CD14-positive monocyte (primary cell): ENCODE results near the gene CNN3. TPM values are rescaled to one million over a fixed set of nuclear protein-coding genes. Genes with fewer than 3 reads are reported as not detected.

ENCODE experiments used
- DNase-seq, 3 donors: peaks; one replicate each; pipeline ENCODE4 v3.0.0-alpha.2; 2011 to 2022
- H2AFZ ChIP-seq: 2 replicates; pipeline ENCODE4 v1.6.0; 2012; ENCODE audit warnings: mild to moderate bottlenecking, low read depth, low read length, inconsistent platforms; ENCODE audit not compliant: insufficient read depth, poor library complexity, severe bottlenecking
- H3K27ac ChIP-seq, 2 donors: 1 replicate in 1 of 2; 2 replicates in 1 of 2; pipeline ENCODE4 v1.5.1; 2012 to 2013; ENCODE audit warnings: low read length in 2 of 2, control low read depth in 1 of 2, inconsistent platforms in 1 of 2, low read depth in 1 of 2, mild to moderate bottlenecking in 1 of 2
- H3K27me3 ChIP-seq, 2 donors: one replicate each; pipeline versions ENCODE4 v1.6.0 to v1.6.1; 2011 to 2013; ENCODE audit warnings: low read length in 2 of 2; ENCODE audit not compliant: control insufficient read depth in 2 of 2, insufficient read depth in 2 of 2
- H3K36me3 ChIP-seq, 2 donors: replicated peaks in 1 of 2; 1 replicate in 1 of 2; 2 replicates in 1 of 2; pipeline versions ENCODE4 v1.5.1 to v1.6.1; 2012 to 2013; ENCODE audit warnings: low read length in 2 of 2, control low read depth in 1 of 2, inconsistent platforms in 1 of 2, mild to moderate bottlenecking in 1 of 2; ENCODE audit not compliant: insufficient read depth in 2 of 2, control insufficient read depth in 1 of 2
- H3K4me1 ChIP-seq, 2 donors: 1 replicate in 1 of 2; 2 replicates in 1 of 2; pipeline versions ENCODE4 v1.5.1 to v1.6.1; 2012 to 2013; ENCODE audit warnings: low read length in 2 of 2, control low read depth in 1 of 2, inconsistent platforms in 1 of 2, mild to moderate bottlenecking in 1 of 2, moderate library complexity in 1 of 2; ENCODE audit not compliant: insufficient read depth in 2 of 2, control insufficient read depth in 1 of 2
- H3K4me2 ChIP-seq: replicated peaks from 2 replicates; pipeline ENCODE3; 2012; ENCODE audit warnings: low read length, moderate library complexity, mild to moderate bottlenecking; ENCODE audit not compliant: poor library complexity, severe bottlenecking; ENCODE audit errors: extremely low read depth
- H3K4me3 ChIP-seq, 3 experiments: fragments of 200-600 bp in 1 of 3; sonication (generic) in 1 of 3; replicated peaks in 1 of 3; 1 replicate in 2 of 3; 2 replicates in 1 of 3; pipeline ENCODE4 v1.5.1; 2011 to 2013; ENCODE audit warnings: low read length in 3 of 3, mild to moderate bottlenecking in 3 of 3, control low read depth in 2 of 3, low read depth in 2 of 3, inconsistent platforms in 1 of 3, moderate library complexity in 1 of 3
- H3K79me2 ChIP-seq: 2 replicates; pipeline ENCODE4 v1.6.0; 2012; ENCODE audit warnings: mild to moderate bottlenecking, control low read depth, inconsistent platforms, low read length, moderate library complexity; ENCODE audit not compliant: insufficient read depth
- H3K9ac ChIP-seq: 2 replicates; pipeline ENCODE4 v1.6.0; 2017; ENCODE audit warnings: low read length, mild to moderate bottlenecking; ENCODE audit not compliant: insufficient read depth, poor library complexity, severe bottlenecking
- H3K9me3 ChIP-seq, 2 donors: replicated peaks in 1 of 2; 1 replicate in 1 of 2; 2 replicates in 1 of 2; pipeline versions ENCODE4 v1.5.1 to v1.6.1; 2012 to 2013; ENCODE audit warnings: low read length in 2 of 2, control low read depth in 1 of 2; ENCODE audit not compliant: control insufficient read depth in 1 of 2, insufficient read depth in 1 of 2
- H4K20me1 ChIP-seq: 2 replicates; pipeline ENCODE4 v1.6.0; 2012; ENCODE audit warnings: mild to moderate bottlenecking, low read length, control low read depth, moderate library complexity; ENCODE audit not compliant: insufficient read depth
- H3K27ac Mint-ChIP-seq, 7 donors: one replicate each; pipeline ENCODE4 v1.8.0; 2020; ENCODE audit warnings: mild to moderate bottlenecking in 7 of 7, mixed read lengths in 7 of 7, moderate library complexity in 6 of 7, inconsistent platforms in 2 of 7
- H3K27me3 Mint-ChIP-seq, 3 donors: one replicate each; pipeline ENCODE4 v1.8.0; 2021 to 2022; ENCODE audit warnings: low read depth in 3 of 3, mild to moderate bottlenecking in 3 of 3, mixed read lengths in 3 of 3, moderate library complexity in 3 of 3, inconsistent platforms in 1 of 3
- H3K36me3 Mint-ChIP-seq, 2 donors: one replicate each; pipeline ENCODE4 v1.8.0; 2020; ENCODE audit warnings: mixed read lengths in 2 of 2, inconsistent platforms in 1 of 2, mild to moderate bottlenecking in 1 of 2
- H3K4me1 Mint-ChIP-seq: one replicate; pipeline ENCODE4 v1.8.0; 2020; ENCODE audit warnings: mild to moderate bottlenecking, mixed read lengths
- H3K4me3 Mint-ChIP-seq, 2 donors: one replicate each; pipeline ENCODE4 v1.8.0; 2020; ENCODE audit warnings: mild to moderate bottlenecking in 2 of 2, mixed read lengths in 2 of 2, moderate library complexity in 1 of 2
- H3K9me3 Mint-ChIP-seq, 7 donors: one replicate each; pipeline ENCODE4 v1.8.0; 2020 to 2022; ENCODE audit warnings: mixed read lengths in 7 of 7, mild to moderate bottlenecking in 6 of 7, moderate library complexity in 6 of 7, inconsistent platforms in 2 of 7
- WGBS: methylation state at CpG from one replicate; pipeline ENCODE4 v1.1.5; 2013; ENCODE audit warnings: missing lambda C conversion rate; ENCODE audit not compliant: insufficient coverage; 5-methylcytosine and 5-hydroxymethylcytosine counted together
- intact Hi-C, 2 donors: fragments of 100-400 bp; cut with micrococcal nuclease; formaldehyde crosslinking; loops; one replicate each; pipeline versions ENCODE4 v1.15.0 to v1.15.1; 2023
- polyA plus RNA-seq, 3 donors: library from polyadenylated mRNA; depleted of rRNA in 1 of 3; unstranded in 2 of 3; stranded (reverse) in 1 of 3; fragments of 300-500 nt in 2 of 3; fragments of >200 nt in 1 of 3; fragmentation: Illumina TruSeq in 2 of 3; gene quantifications; 1 replicate in 2 of 3; 2 replicates in 1 of 3; pipeline ENCODE4 v1.2.3, GENCODE V29; 2012 to 2021
- TF ChIP-seq, protein P1 (sequence below): fragments of 200-600 bp; IDR thresholded peaks from one replicate; pipeline ENCODE4 v1.8.0; 2022; ENCODE audit warnings: antibody characterized with exemption, mild to moderate bottlenecking

The CNN3 gene
- polyA plus RNA-seq, 3 donors = 0.08 to 0.09 (median 0.08) TPM

DNA sequence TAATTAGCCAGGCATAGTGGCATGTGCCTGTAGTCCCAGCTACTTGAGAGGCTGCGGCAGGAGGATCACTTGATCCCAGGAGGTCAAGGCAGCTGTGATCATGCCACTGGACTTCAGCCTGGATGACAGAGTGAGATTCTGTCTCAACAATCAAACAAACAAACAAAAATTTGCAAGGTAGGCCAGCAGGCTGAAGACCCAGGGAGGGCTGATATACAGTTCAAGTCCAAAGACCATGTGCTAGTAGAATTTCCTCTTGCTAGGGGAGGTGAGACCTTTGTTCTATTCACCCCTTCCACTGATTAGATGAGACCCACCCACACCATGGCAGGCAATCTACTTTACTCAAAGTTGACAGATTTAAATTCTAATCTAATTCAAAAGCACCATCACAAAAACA, 31.2 kb upstream of the CNN3 start:
- WGBS = no CpG with 5 or more reads among the region's 1 CpG
- peaks cover 16% of the 10 kb centered on the region for H3K4me1 Mint-ChIP-seq
- H3K4me3 Mint-ChIP-seq = no peak overlapping the region
- Histone ChIP-seq H3K9me3 (no peaks in the 10 kb centered on the region), H2AFZ (no peak overlapping the region), H3K4me3 (no peak overlapping the region), H3K27ac (no peak overlapping the region), H3K4me2 (no peak overlapping the region), H4K20me1 (no peaks in the 10 kb centered on the region), H3K79me2 (no peaks in the 10 kb centered on the region), H3K9ac (no peak overlapping the region), H3K4me1 (peaks cover 9 to 11% of the 10 kb centered on the region in 2 donors), H3K36me3 (no peaks in the 10 kb centered on the region), H3K27me3 (no peaks in the 10 kb centered on the region)
- no peaks in the 10 kb centered on the region for H3K36me3 Mint-ChIP-seq
- DNase-seq = no peak
- peaks cover 0 to 4% (median 0%) of the 10 kb centered on the region in 7 donors for H3K9me3 Mint-ChIP-seq
- intact Hi-C loops = no loop called here
- TF ChIP-seq, protein P1, sequence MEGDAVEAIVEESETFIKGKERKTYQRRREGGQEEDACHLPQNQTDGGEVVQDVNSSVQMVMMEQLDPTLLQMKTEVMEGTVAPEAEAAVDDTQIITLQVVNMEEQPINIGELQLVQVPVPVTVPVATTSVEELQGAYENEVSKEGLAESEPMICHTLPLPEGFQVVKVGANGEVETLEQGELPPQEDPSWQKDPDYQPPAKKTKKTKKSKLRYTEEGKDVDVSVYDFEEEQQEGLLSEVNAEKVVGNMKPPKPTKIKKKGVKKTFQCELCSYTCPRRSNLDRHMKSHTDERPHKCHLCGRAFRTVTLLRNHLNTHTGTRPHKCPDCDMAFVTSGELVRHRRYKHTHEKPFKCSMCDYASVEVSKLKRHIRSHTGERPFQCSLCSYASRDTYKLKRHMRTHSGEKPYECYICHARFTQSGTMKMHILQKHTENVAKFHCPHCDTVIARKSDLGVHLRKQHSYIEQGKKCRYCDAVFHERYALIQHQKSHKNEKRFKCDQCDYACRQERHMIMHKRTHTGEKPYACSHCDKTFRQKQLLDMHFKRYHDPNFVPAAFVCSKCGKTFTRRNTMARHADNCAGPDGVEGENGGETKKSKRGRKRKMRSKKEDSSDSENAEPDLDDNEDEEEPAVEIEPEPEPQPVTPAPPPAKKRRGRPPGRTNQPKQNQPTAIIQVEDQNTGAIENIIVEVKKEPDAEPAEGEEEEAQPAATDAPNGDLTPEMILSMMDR = no peak
- no peak overlapping the region for H3K27ac Mint-ChIP-seq
- H3K27me3 Mint-ChIP-seq = peaks cover 0 to 2% (median 1%) of the 10 kb centered on the region in 3 donors

- peaks cover under 1 to 1% of the 10 kb centered on the region in 2 donors for H3K4me1 ChIP-seq
- TF ChIP-seq, protein P1 = no peak
- no peaks in the 10 kb centered on the region for H3K36me3 ChIP-seq
- H4K20me1 ChIP-seq = no peaks in the 10 kb centered on the region
- no peak overlapping the region for H3K4me3 Mint-ChIP-seq
- intact Hi-C loops = no loop called here
- H3K4me3 ChIP-seq = no peak overlapping the region
- H3K9me3 ChIP-seq = no peaks in the 10 kb centered on the region
- no peaks in the 10 kb centered on the region for H3K36me3 Mint-ChIP-seq
- DNase-seq = no peak
- H2AFZ ChIP-seq = no peak overlapping the region
- no peak overlapping the region for H3K27ac Mint-ChIP-seq
- H3K27ac ChIP-seq = no peak overlapping the region
- no peaks in the 10 kb centered on the region for H3K27me3 ChIP-seq
- 97% methylated on average over 5 of the region's 6 CpGs for WGBS
- peaks cover 0 to 2% (median 1%) of the 10 kb centered on the region in 3 donors for H3K27me3 Mint-ChIP-seq
- peaks cover under 1% of the 10 kb centered on the region for H3K4me1 Mint-ChIP-seq
- H3K79me2 ChIP-seq = no peaks in the 10 kb centered on the region
- no peak overlapping the region for H3K4me2 ChIP-seq
- H3K9me3 Mint-ChIP-seq = peaks cover 0 to 4% (median 0%) of the 10 kb centered on the region in 7 donors
- H3K9ac ChIP-seq = no peak overlapping the region
Measured at GRCh38 chr1:94955767-94956632, 29.1 kb upstream of the CNN3 start.
